COR-L47 (cell line): ENCODE results near the gene CANT1.

Experiments
- DNase-seq: peaks from one replicate; lab custom pipeline; 2025; lab: John Stamatoyannopoulos, UW

Gene CANT1

GRCh38 chr17:79009397-79010303 lies at the start of gene CANT1:
CANT1 (minus strand) TSS chr17:79009764; CDS start chr17:78997622, 12,142 bp downstream.
- peak; percentile 55 for DNase-seq

GRCh38 chr17:79057737-79058385 lies 48.3 kb upstream of the CANT1 start:
- no peak for DNase-seq

DNA sequence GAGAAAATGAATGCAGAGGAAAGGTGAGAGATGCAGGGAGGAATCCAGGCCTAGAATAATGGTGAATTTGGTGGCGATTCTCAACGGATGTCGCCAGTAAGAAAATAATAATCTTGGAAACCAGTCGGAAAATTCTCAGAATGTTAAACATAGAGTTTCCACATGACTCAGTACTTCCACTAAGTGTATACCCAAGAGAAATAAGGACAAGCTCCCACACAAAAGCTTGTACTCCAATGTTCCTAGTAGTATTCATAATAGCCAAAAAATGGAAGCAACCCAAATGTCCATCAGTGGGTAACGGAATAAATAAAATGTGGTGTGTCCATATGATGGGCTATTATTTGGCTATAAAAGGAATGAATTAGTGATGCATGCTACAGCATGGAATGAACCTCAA lies 45.6 kb upstream of the CANT1 start:
- DNase-seq, result no peak

DNA sequence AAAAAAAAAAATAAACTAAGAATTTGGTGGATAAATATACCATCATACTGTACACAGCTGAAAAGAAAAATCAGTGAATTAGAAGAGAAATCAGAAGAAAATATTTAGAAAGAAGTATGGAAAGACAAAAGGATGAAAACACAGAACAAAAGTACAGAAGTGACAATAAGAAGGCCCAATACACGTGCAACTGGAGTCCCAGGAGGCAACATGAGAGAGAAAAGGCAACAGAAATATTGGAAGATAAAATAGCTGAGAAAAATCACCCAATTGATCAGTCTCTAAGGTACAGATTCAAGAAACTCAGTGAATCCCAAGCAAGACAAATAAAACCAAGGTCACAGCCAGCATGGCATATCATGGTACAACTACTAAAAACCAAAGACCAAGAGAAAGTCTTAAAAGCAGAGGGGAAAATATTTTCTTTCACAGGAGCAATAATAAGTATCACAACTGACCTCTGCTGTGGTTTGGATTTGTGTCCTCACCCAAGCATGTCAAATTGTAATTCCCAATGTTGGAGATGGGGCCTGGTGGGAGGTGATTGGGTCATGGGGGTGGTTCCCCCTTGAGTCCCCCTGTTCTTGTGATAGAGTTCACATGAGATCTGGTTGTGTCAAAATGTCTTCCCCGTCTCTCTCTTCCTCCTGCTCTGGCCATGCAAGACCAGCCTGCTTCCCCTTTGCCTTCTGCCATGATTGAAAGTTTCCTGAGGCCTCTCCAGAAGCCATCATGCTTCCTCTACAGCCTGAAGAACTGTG lies 44.8 kb upstream of the CANT1 start:
- DNase-seq, result no peak

- no peak for DNase-seq
These were observed 43.8 kb upstream of the CANT1 start for GRCh38 chr17:79053251-79053925.

DNA sequence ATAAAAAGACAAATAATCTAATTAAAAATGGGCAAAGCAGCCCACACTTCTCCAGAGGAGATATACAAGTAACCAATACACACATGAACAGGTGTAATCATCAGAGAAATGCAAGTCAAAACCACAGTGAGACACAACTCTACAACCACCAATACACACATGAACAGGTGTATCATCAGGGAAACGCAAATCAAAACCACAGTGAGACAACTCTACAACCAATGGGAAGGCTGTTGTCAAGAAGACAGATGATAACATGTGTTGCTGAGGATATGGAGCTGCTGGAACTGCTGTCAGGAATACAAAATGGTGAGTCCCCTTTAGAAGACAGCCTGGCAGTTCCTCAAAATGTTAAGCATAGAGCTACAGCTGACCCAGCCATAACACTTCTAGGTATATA lies 42.6 kb upstream of the CANT1 start:
- no peak for DNase-seq

DNA sequence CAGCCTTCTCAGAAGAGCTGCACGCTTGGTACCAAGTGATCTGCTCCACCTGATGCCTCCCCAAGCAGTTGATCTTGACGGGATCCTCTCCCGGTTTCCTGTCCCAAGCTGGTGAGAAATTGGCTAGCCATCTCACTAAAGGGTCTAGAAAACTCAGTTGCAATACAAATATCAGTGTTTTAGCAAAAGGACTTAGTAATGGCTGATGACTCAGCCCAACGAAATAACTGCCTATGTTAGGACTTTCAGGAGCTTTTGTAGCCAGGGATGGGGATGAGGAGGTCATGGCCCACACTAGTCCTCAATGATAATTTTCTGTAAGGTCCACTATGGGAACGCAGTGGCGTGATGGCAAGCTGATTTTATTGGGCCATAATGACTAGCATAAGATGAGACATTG lies 41.7 kb upstream of the CANT1 start:
- no peak for DNase-seq

DNA sequence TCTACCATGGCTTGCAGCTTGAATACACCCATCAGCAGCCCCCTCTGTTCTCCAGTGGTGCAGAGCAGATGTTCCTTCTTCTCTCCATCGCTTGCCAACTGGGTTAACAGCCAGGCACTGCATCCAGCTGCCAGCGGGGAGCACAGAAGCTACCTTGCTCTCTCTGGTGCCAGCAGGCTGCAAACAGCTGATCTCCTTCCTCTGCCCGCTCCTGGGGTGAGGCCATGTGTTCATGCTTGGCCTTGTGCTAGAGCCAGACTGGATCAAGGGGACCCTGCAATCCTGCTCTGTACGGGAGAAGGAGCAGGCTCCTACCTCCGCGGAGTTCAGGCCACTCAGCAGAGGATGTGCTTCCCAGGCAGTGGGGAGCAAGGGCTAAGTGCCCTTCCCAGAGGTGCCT lies 41.0 kb upstream of the CANT1 start:
- DNase-seq, result no peak

- DNase-seq, result no peak
These were observed 40.3 kb upstream of the CANT1 start for GRCh38 chr17:79049821-79050220.

GRCh38 chr17:79048826-79049755 lies 39.5 kb upstream of the CANT1 start:
- no peak for DNase-seq

GRCh38 chr17:79047923-79048825 lies 38.6 kb upstream of the CANT1 start:
- no peak for DNase-seq

DNA sequence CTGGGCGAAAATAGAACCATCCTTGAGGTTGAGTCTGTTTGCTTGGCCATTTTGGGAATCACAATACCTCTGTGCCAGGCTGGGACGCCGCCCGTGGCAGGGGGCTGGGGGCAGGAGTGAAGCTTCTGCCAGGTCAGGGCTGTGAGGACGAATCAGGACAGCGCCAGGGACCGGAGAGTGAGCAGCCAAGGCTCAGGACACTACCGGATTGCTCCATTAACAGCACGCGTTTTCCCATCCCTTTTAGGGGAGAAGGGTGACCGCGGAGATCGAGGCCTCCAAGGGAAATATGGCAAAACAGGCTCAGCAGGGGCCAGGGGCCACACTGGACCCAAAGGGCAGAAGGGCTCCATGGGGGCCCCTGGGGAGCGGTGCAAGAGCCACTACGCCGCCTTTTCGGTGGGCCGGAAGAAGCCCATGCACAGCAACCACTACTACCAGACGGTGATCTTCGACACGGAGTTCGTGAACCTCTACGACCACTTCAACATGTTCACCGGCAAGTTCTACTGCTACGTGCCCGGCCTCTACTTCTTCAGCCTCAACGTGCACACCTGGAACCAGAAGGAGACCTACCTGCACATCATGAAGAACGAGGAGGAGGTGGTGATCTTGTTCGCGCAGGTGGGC lies 37.8 kb upstream of the CANT1 start:
- DNase-seq, result no peak

- DNase-seq, result no peak
These were observed 37.3 kb upstream of the CANT1 start for GRCh38 chr17:79046916-79047280.

DNA sequence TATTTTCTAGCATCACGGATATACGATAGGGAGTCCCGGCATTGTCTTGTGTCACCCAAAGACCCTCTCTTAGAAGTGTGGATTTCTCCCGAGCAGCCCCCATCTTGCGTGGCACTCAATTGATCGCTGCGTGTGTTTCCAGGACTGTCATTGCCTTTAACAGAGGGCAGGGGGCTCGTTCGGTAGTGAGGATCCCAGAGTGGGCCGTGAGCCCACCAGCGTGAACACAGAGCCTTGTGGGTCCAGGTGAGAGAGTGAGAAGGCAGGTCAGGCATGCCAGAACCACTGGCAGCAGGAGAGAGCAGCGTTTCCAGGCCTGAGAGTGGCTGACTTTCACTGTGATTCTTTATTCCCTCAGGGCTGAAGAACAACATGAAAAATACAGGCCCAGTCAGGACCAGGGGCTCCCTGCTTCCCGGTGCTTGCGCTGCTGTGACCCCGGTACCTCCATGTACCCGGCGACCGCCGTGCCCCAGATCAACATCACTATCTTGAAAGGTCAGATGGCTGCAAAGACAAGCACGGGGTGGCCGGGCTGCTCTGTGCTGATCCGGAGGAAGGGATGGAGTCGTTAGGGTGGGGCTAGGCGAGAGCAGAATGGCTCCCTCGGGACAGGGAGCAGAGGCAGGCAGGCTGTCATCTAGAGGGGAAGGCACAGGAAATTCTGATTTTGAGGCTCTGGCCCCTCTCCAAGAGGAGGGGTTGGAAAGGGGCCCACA lies 36.8 kb upstream of the CANT1 start:
- DNase-seq, result no peak

DNA sequence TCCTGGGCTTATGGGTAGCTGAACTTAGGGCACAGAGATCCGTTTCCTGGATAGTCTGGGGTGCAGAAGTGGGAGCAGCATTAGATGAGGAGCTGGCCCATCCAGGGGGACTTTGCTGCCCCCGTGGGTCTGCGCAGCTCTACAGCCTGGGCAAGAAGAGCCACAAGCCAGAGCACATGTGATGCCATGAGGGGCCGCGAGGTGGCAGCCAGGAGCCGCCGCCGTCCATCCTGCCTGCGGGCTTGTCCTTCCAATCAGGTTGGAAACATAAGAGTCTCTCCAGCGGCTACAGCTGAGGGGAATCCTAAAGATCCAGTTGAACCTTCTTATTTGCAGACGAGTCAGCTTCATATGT lies 36.3 kb upstream of the CANT1 start:
- DNase-seq, result peak; percentile 68

- no peak for DNase-seq
These were observed 35.6 kb upstream of the CANT1 start for GRCh38 chr17:79045001-79045729.

DNA sequence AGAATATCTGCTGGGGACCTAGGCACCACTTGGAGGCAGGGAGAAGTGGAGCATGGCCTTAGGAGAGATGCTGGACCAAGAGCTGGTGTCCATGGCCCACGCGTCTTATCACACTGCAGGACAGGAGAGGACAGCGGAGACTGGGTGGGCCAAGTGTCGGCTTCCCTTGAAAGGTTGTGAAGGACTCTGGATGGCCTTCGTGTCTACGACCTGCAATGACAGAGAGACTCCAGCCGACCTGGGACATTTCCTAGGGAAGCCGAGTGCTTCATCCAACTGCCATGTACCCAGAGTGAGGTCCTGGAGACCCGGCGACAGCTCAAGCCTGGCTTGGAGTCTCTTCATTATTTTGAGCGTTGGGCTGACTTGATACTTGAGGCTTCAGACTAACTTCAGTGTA lies 34.9 kb upstream of the CANT1 start:
- DNase-seq, result no peak

- no peak for DNase-seq
These were observed 34.4 kb upstream of the CANT1 start for GRCh38 chr17:79043931-79044320.
